Naive B cell (primary cell): ENCODE measurements around the gene GRIN3B. TPM values are rescaled to one million over a fixed set of nuclear protein-coding genes. Genes with fewer than 3 reads are reported as not detected.

ENCODE experiments used
- ATAC-seq, 2 donors: fragments of 150-1000 bp; cut with Tn5 transposase; 2 replicates each; pipeline ENCODE4 v1.10.0; 2021; ENCODE audit warnings: low read depth in 2 of 2, mild to moderate bottlenecking in 2 of 2, moderate library complexity in 2 of 2
- DNase-seq: peaks from one replicate; pipeline ENCODE4 v3.0.0; 2022
- H3K27ac Mint-ChIP-seq, 6 donors: one replicate each; pipeline ENCODE4 v1.8.0; 2020 to 2022; ENCODE audit warnings: mild to moderate bottlenecking in 6 of 6, mixed read lengths in 6 of 6, moderate library complexity in 5 of 6, inconsistent platforms in 2 of 6
- H3K27me3 Mint-ChIP-seq, 3 donors: one replicate each; pipeline ENCODE4 v1.8.0; 2021 to 2022; ENCODE audit warnings: mixed read lengths in 3 of 3, mild to moderate bottlenecking in 1 of 3
- H3K36me3 Mint-ChIP-seq, 2 donors: one replicate each; pipeline ENCODE4 v1.8.0; 2020 to 2022; ENCODE audit warnings: mixed read lengths in 2 of 2, inconsistent platforms in 1 of 2, mild to moderate bottlenecking in 1 of 2
- H3K4me1 Mint-ChIP-seq, 3 donors: one replicate each; pipeline ENCODE4 v1.8.0; 2020 to 2022; ENCODE audit warnings: mixed read lengths in 3 of 3, inconsistent platforms in 1 of 3, mild to moderate bottlenecking in 1 of 3, moderate library complexity in 1 of 3
- H3K4me3 Mint-ChIP-seq, 8 donors: one replicate each; pipeline ENCODE4 v1.8.0; 2020 to 2022; ENCODE audit warnings: mild to moderate bottlenecking in 8 of 8, mixed read lengths in 8 of 8, moderate library complexity in 8 of 8, inconsistent platforms in 2 of 8
- H3K9me3 Mint-ChIP-seq, 7 donors: one replicate each; pipeline ENCODE4 v1.8.0; 2020 to 2022; ENCODE audit warnings: mixed read lengths in 7 of 7, mild to moderate bottlenecking in 5 of 7, inconsistent platforms in 2 of 7, moderate library complexity in 1 of 7
- polyA plus RNA-seq, 6 donors: library from polyadenylated mRNA; unstranded; fragments of 300-500 nt; fragmentation: Illumina TruSeq; gene quantifications; one replicate each; pipeline ENCODE4 v1.2.3, GENCODE V29; 2021; ENCODE audit warnings: low read depth in 6 of 6

GRIN3B gene
- polyA plus RNA-seq, 6 donors from 2014 or later: not detected

DNA sequence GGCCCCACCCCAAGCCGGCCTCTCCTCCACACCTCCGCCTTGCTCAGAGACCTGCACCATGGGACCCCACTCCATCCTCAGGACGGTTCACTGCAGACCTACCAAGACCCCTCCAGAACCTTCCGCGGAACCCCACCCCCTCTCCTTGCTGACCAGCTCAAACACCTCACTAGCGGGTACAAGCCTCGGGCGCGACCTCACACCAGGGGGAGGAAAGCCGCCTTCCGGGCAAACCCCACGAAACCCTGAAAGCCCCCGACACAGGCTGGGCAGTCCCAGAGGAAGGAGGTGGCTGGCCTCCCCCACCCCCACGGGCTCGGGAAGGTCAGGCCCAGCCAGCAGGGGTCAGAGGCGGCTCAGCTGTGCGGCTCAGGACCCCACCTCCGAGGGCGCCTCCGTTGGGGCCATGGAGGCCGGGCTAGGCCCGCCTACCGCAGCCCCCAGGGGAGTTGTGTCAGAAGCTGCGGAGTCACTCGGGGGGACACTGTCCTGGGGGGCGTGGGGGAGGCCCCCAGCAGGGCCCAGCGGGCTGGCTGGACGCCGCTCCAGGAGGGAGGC is 9.8 kb downstream of the GRIN3B start:
- peak overlapping the region in 1 of 6 donors; percentile 81 for H3K27ac Mint-ChIP-seq
- no peaks in the 10 kb centered on the region for H3K27me3 Mint-ChIP-seq
- H3K4me1 Mint-ChIP-seq: peaks cover 2 to 14% (median 7%) of the 10 kb centered on the region in 3 donors
- DNase-seq (no peak), ATAC-seq (no peak)
- H3K4me3 Mint-ChIP-seq: no peak overlapping the region
- peaks cover 0 to 1% (median 0%) of the 10 kb centered on the region in 7 donors for H3K9me3 Mint-ChIP-seq
- peaks cover 0 to 5% of the 10 kb centered on the region in 2 donors for H3K36me3 Mint-ChIP-seq

GRCh38 chr19:1010586-1011510 is 10.6 kb downstream of the GRIN3B start:
- H3K9me3 Mint-ChIP-seq: no peaks in the 10 kb centered on the region
- DNase-seq (no peak), ATAC-seq (no peak)
- no peak overlapping the region for H3K27ac Mint-ChIP-seq
- H3K4me3 Mint-ChIP-seq: no peak overlapping the region
- H3K27me3 Mint-ChIP-seq: no peaks in the 10 kb centered on the region
- peaks cover 0 to 5% of the 10 kb centered on the region in 2 donors for H3K36me3 Mint-ChIP-seq
- H3K4me1 Mint-ChIP-seq: peaks cover 2 to 14% (median 5%) of the 10 kb centered on the region in 3 donors

GRCh38 chr19:1011831-1012333 is 11.7 kb downstream of the GRIN3B start:
- Mint-ChIP-seq H3K4me3 (no peak overlapping the region), H3K9me3 (no peaks in the 10 kb centered on the region), H3K36me3 (peaks cover 0 to 2% of the 10 kb centered on the region in 2 donors), H3K4me1 (peaks cover 8 to 12% (median 9%) of the 10 kb centered on the region in 3 donors), H3K27me3 (no peaks in the 10 kb centered on the region), H3K27ac (no peak overlapping the region)
- no peak for DNase-seq
- ATAC-seq: no peak

DNA sequence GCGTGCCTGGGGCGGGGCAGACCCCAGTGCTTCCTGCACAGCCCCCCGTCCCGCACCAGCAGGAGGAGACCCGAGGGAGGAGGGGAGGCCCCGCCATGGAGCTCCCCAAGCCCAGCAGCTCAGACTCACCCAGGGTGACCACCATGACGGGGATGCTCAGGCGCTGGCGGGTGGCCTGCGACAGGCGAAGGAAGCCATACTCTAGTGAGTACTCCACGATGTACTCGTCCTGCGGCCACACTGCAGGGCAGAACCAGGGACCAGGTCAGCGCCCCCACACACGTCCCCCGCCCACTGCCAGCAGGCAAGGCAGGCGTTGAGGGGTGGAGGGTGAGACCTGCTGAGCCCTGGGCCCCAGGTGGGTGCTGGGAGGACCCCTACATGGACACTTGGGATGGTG is 12.1 kb downstream of the GRIN3B start:
- no peaks in the 10 kb centered on the region for H3K27me3 Mint-ChIP-seq
- ATAC-seq (no peak), DNase-seq (no peak)
- no peaks in the 10 kb centered on the region for H3K36me3 Mint-ChIP-seq
- H3K9me3 Mint-ChIP-seq: no peaks in the 10 kb centered on the region
- no peak overlapping the region for H3K27ac Mint-ChIP-seq
- peaks cover 11 to 14% (median 13%) of the 10 kb centered on the region in 3 donors for H3K4me1 Mint-ChIP-seq
- no peak overlapping the region for H3K4me3 Mint-ChIP-seq

GRCh38 chr19:1013218-1013617 is 13.0 kb downstream of the GRIN3B start:
- peak overlapping the region in 1 of 6 donors; percentile 34 for H3K27ac Mint-ChIP-seq
- H3K36me3 Mint-ChIP-seq: no peaks in the 10 kb centered on the region
- H3K27me3 Mint-ChIP-seq: no peaks in the 10 kb centered on the region
- peaks cover 20 to 22% (median 22%) of the 10 kb centered on the region in 3 donors for H3K4me1 Mint-ChIP-seq
- no peak for DNase-seq
- ATAC-seq: no peak
- no peaks in the 10 kb centered on the region for H3K9me3 Mint-ChIP-seq
- no peak overlapping the region for H3K4me3 Mint-ChIP-seq

GRCh38 chr19:1014161-1015060 is 14.2 kb downstream of the GRIN3B start:
- Mint-ChIP-seq H3K36me3 (no peaks in the 10 kb centered on the region), H3K9me3 (no peaks in the 10 kb centered on the region), H3K27ac (peak overlapping the region in 1 of 6 donors; percentile 50), H3K4me3 (no peak overlapping the region), H3K27me3 (no peaks in the 10 kb centered on the region), H3K4me1 (peaks cover 22 to 31% (median 23%) of the 10 kb centered on the region in 3 donors)
- ATAC-seq (no peak), DNase-seq (no peak)

DNA sequence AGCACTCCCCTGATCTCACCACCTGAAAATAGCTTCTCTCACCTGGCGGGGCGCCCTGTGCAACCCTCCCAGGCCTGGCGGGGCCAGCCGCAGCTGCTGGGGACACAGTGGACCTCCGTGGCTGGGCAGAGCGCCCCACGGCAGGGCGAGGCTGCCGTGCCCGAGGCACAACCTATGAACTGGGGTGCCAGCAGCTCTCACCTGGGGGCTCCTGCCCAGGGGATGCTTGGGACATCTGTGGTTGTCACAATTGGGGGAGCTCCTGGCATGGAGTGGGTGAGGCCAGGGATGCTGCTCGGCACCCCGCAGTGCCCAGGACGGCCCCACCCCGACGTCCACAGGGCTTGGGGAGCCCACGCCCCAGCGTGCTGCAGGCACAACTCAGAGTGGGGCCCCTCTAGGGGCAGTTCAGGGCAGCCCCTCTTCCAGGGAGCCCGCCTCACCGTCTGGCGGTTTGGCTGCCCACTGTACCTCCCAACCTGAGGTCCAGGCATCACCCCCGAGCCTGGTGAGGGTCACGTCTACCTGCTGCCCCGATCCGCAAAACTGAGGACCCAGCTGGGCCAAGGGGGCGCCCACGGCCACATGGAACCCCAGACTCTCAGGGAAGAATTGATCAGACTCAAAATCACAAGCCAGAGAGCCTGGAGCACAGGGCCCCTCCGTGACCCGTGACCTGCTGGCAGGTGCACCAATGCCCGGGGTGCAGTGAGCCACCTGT is 15.0 kb downstream of the GRIN3B start:
- H3K9me3 Mint-ChIP-seq: no peaks in the 10 kb centered on the region
- no peak overlapping the region for H3K27ac Mint-ChIP-seq
- no peaks in the 10 kb centered on the region for H3K36me3 Mint-ChIP-seq
- peak overlapping the region in 1 of 8 donors; percentile 54 for H3K4me3 Mint-ChIP-seq
- no peaks in the 10 kb centered on the region for H3K27me3 Mint-ChIP-seq
- DNase-seq (no peak), ATAC-seq (no peak)
- H3K4me1 Mint-ChIP-seq: peaks cover 28 to 31% (median 29%) of the 10 kb centered on the region in 3 donors

GRCh38 chr19:1015782-1016646 is 15.8 kb downstream of the GRIN3B start:
- DNase-seq: no peak
- peak overlapping the region in 5 of 8 donors; percentile 19 to 66 (median 62) for H3K4me3 Mint-ChIP-seq
- no peaks in the 10 kb centered on the region for H3K9me3 Mint-ChIP-seq
- H3K27ac Mint-ChIP-seq: no peak overlapping the region
- H3K27me3 Mint-ChIP-seq: no peaks in the 10 kb centered on the region
- H3K36me3 Mint-ChIP-seq: no peaks in the 10 kb centered on the region
- ATAC-seq: no peak
- peaks cover 29 to 31% (median 31%) of the 10 kb centered on the region in 3 donors for H3K4me1 Mint-ChIP-seq

GRCh38 chr19:1016647-1017114 is 16.5 kb downstream of the GRIN3B start:
- Mint-ChIP-seq H3K27ac (peak overlapping the region in 5 of 6 donors; percentile 28 to 74 (median 42)), H3K27me3 (peaks cover 0 to 7% (median 0%) of the 10 kb centered on the region in 3 donors), H3K36me3 (no peaks in the 10 kb centered on the region), H3K4me1 (peaks cover 34 to 38% (median 35%) of the 10 kb centered on the region in 3 donors), H3K4me3 (peak overlapping the region in 7 of 8 donors; percentile 29 to 66 (median 64)), H3K9me3 (no peaks in the 10 kb centered on the region)
- no peak for DNase-seq
- ATAC-seq: no peak

- Mint-ChIP-seq H3K27ac (peak overlapping the region in 5 of 6 donors; percentile 28 to 74 (median 50)), H3K9me3 (no peaks in the 10 kb centered on the region), H3K4me3 (peak overlapping the region; percentile 29 to 75 (median 64)), H3K27me3 (peaks cover 0 to 7% (median 0%) of the 10 kb centered on the region in 3 donors), H3K4me1 (peaks cover 36 to 40% (median 40%) of the 10 kb centered on the region in 3 donors), H3K36me3 (no peaks in the 10 kb centered on the region)
- DNase-seq: no peak
- ATAC-seq: no peak
These were observed 17.1 kb downstream of the GRIN3B start for GRCh38 chr19:1017115-1017905.

DNA sequence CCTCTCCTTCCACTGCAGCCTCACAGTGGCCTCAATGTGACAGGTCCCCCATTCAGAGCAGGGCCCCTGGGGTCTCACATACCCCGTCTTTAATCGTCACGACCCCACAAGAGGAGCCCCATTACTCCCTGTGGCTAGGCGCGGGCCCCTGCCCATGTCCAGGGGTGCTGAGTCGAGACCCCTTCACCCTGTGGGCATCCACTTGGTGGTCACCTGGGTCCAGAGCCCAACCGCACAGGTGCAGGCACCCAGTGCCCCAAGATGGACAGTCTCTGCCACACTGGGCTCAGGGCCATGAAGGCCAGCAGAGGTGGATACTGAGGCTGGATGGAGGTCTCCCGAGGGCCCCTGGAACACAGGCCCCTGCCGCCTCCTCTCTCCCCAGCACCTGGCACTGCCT is 17.7 kb downstream of the GRIN3B start:
- ATAC-seq: no peak
- Mint-ChIP-seq H3K27me3 (peaks cover 0 to 7% (median 0%) of the 10 kb centered on the region in 3 donors), H3K36me3 (no peaks in the 10 kb centered on the region), H3K9me3 (no peaks in the 10 kb centered on the region), H3K27ac (peak overlapping the region in 3 of 6 donors; percentile 50 to 74 (median 71)), H3K4me1 (peaks cover 36 to 40% (median 40%) of the 10 kb centered on the region in 3 donors), H3K4me3 (peak overlapping the region in 7 of 8 donors; percentile 22 to 91 (median 66))
- no peak for DNase-seq
